Measurements from ENCODE around the gene CCDC180. TPM values are rescaled to one million over a fixed set of nuclear protein-coding genes. Genes with fewer than 3 reads are reported as not detected.
"Not testable (repeated sequence)": the region's sequence is repeated elsewhere in the genome, so short reads cannot be mapped to it uniquely, and the experiment has no call there.

Gene CCDC180
- 1.7 TPM for total RNA-seq
- long read RNA-seq = 0 reads

DNA sequence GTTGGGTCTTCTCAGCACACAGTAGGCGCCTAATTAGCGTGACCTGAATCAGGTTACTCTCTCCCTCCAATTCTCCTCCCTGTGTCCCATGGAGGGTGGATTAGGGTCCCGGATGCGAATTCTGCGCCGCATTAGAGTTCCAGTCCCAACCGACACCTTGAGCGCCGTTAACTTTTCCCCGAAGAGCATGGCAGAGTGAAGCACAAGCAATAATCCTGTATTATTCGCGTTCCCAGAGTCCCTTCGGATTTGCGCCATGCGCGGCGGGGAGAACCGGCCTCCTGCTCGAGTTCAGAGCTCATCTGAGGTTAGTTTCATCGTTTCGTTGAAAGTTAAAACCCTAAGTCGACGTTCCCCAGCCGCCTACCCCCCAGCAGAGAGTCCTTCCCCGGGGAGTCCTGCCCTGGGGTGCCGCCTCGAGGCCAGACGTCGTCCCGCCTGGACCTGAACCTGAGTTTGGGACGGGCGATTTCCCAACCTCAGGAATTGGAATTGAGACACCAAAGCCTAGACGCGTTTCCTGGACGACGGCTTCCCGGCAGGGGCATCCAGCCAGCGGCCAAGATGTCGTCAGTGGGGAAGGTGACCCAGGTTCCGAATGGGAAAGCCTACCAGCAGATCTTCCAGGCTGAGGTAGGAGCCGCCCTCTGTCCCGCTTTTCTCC is at the start of gene CCDC180:
Gene CCDC180 (plus strand): TSS at position 160 of the 664 bp plus-strand sequence. CDS start 405 bp downstream, at position 565.
- ATAC-seq (peak; percentile 31), DNase-seq (ENCODE audit: missing footprints) (no peak)
- intact Hi-C loops (cut with DNase I) = no loop called here

DNA sequence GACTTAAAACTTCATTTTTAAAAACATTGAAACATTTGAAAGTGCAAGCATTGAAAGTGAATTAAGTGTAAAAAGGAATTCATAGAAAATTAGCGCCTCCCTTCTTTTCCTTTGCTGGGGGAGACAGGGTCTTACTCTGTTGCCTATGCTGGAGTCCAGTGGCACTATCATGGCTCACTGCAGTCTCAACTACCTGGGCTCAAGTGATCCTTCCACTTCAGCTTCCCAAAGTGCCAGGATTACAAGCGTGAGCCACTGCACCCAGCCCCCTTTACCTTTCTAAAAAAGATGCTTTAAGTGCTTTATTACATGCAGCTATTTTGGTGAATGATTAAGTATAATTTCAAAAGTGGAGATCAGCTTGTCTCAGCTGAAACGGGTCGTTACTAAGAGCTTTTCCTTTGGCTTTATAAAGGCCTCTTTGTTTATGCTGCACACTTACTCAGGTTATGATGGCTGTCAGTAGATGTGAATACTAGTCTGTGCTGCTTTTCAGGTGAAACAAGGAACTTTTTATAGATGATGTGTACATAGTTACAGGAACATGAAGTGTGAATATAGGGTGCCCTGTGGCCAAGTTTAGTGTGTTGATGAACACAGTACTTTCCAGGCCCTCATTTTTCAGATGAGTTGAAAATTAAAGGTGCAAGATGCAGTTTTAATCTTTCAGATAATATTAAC is 47.5 kb upstream of the CCDC180 start:
- intact Hi-C loops (cut with DNase I); ATAC-seq; DNase-seq (ENCODE audit: missing footprints): not testable (repeated sequence)

DNA sequence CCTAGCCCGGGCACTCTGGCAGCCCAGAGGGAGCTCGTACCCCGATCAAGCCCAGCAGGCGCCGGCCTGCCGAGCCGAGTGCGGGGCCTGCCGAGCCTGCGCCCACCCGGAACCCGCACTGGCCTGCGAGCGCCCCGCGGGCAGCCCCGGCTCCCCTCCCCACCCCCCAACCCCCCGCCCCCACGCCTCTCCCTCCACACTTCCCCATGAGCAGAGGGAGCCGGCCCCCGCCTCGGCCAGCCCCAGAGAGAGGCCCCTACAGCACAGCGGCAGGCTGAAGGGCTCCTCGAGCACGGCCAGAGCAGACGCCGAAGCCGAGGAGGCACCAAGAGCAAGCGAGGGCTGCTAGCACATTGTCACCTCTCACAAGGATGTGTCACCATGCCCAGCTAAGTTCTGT is 36.2 kb upstream of the CCDC180 start:
- intact Hi-C loops (cut with DNase I) = no loop called here
- DNase-seq (ENCODE audit: missing footprints) (no peak), ATAC-seq (no peak)

DNA sequence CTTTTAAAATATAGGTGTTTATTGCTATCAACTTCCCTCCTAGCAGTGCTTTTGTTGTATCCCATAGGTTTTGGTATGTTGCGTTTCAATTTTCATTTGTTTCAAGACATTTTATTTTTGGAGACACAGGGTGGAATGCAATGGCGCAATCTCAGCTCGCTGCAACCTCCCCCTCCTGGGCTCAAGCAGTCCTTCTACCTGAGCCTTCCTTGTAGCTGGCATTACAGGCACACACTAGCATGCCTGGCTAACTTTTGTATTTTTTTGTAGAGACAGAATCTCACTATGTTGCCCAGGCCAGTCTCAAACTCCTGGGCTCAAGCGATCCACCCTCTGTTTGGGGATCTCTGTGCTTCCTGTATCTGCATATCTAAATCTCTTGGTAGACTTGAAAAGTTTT is 35.4 kb upstream of the CCDC180 start:
- DNase-seq (ENCODE audit: missing footprints) (no peak), ATAC-seq (no peak)
- intact Hi-C loops (cut with DNase I) = no loop called here

DNA sequence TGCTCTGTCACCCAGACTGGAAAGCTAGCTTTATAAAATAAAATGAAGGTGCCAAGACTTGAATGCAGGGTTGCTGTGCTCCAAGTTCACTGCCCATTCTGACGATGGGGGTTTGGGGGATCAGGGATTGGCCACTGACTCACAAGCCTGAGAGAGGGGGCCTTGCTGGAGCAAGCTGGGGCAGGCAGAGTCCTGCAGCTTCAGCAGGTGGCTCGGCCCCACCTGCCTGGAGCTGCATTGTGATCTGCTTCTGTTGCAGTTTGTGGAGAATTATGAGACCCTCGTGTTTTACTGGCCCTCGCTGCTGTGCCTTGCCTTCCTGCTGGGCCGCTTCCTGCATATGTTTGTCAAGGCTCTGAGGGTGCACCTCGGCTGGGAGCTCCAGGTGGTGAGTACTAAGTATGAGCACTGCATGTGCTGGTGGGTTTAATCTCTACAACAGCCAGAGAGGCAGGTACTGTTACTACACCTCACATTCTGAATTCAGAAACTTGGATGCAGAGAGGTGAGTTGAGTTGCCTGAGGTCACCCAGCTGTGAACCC is 31.1 kb upstream of the CCDC180 start:
- intact Hi-C loops (cut with DNase I) = no loop called here

DNA sequence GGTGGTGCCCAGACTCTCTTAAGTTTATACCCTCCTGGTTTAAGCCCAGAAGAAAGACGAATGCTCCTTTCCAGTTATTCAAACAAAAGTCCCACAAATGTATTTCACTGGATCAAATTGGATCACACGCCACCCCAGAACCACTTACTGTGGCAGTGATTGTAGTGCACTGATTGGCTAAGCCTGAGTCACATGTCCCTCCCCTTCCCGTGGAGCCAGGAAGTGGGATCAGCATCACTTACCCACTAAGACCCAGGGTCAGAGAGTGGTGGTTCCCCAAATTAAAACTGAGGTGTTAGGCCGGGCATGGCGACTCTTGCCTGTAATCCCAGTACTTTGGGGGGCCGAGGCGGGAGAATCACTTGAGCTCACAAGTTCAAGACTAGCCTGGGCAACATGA is 29.5 kb upstream of the CCDC180 start:
- ATAC-seq (no peak), DNase-seq (ENCODE audit: missing footprints) (no peak)
- intact Hi-C loops (cut with DNase I) = no loop called here

More for the DNA sequence above, 31.1 kb upstream of the CCDC180 start:
- ATAC-seq (no peak), DNase-seq (ENCODE audit: missing footprints) (no peak)

DNA sequence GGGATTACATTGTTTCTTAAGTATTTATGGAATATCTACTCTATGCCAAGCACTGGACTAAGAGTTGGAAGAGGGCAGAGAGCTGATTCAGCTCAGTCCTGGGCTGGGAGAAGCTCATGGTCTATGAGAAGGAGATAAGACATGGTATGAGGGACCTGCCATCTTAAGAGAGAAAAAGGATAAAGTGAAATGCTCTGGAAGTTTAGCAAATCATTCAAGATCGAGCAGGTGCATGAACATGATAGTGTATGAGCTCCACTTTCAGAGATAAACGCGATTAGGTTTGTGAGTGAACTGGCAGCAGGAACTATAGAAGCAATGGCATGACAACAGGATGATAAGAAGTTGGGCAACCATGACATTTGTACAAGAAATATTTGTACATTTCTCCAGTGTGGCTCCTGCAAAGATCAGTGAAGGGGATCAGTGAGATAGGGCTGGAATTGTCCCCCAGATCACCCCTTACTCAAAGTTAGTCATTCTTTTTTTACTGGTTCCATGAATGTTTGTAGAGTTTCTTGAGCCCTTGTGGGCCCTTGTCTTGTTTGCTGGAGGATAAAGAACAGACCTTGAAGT is 26.6 kb upstream of the CCDC180 start:
- DNase-seq (ENCODE audit: missing footprints) (no peak), ATAC-seq (no peak)
- intact Hi-C loops (cut with DNase I) = no loop called here

DNA sequence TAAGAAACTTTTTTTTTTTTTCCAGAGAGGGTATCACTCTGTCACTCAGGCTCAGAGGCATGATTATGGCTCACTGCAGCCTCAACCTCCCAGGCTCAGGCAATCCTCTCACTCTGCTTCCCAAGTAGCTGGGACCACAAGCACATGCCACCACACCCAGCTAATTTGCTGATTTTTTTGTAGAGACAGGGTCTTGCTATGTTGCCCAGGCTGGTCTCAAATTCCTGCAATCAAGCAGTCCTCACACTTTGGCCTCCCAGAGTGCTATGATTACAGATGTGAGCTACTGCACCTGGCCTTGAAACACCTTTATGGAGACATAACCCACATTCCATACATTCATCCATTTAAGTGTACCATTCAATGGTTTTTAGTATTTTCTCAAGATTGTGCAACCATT is 23.7 kb upstream of the CCDC180 start:
- DNase-seq (ENCODE audit: missing footprints) = no peak
- intact Hi-C loops (cut with DNase I) = no loop called here
- ATAC-seq = no peak

DNA sequence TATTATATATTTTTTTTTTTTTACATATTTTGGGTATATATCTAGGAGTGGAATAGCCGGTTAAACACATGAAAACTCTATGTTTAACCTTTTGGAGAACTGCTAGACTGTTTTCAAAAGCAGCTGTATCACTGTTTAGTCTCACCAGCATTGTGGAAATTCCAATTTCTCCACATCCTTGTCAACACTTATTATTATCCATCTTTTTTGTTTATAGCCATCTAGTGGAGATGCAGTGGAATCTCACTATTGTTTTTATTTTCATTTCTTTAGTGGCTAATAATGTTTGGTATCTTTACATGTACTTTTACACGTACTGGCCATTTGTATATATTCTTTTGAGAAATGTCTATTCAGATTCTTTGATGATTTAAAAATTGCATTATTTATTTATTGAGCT is 22.7 kb upstream of the CCDC180 start:
- intact Hi-C loops (cut with DNase I) = no loop called here
- DNase-seq (ENCODE audit: missing footprints) (no peak), ATAC-seq (no peak)

DNA sequence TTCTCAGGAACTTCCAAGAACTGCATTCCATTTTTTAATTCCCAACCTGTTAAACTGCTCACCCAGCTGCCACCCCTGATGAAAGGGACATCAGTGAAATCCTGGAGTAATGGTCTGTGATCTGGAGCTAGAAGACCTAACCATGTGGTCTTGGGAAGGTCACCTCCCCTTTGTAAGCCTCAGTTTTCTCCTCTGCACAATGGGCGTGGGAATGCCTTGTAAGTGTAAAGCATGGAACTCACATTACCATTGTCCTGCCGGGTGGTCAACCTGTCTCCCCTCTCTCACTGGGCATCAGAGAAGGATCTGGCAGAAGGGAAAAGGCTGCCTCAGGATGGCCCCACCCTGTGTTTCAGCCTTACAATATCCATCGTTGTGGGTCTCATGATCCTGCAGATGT is 15.3 kb upstream of the CCDC180 start:
- ATAC-seq (no peak), DNase-seq (ENCODE audit: missing footprints) (no peak)
- intact Hi-C loops (cut with DNase I) = no loop called here

DNA sequence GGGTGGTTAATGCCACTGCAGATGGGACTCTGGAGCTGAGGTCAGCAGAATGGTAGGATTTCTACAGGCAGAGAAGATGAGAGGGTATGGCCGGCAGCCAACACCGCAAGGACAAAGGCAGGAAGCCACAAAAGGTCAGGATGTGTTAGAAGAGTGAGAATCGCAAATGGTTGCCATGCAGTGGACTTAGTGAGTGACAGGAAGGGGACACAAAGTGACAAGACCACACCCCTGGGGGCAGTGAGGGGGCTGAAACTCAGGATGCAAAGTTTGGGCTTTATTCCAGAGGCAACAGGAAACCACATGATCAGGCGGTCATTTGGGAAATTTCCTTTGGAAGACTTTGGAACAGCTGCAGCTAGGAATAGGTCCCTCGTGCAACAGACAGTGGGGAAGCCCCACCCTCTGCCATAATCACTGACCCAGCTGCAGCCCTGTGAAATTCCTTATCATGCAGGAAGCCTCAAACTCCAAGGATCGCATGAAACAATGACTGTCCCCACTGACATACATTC is 14.2 kb upstream of the CCDC180 start:
- peak; percentile 73 for DNase-seq (ENCODE audit: missing footprints)
- intact Hi-C loops (cut with DNase I) = no loop called here
- ATAC-seq = peak; percentile 86

DNA sequence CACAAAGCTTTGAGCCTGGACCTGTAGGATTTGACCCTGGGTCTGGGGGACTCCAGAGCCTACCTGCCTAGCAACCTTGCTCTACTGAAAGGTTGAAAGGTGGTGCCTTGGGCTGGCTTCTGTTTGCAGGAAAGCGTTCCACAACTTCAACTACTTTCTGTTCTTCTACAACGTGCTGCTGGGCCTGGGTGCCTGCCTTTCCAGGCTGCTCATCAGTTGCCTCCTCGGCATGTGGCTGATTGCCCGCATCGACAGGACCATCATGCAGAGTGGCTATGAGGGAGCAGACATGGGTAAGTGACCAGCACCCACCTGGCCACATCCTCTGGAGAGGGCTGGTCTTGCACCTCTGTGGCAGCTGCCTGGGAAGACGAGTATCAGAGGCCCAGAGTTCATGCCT is 13.6 kb upstream of the CCDC180 start:
- intact Hi-C loops (cut with DNase I) = no loop called here
- ATAC-seq = no peak
- DNase-seq (ENCODE audit: missing footprints) = no peak

DNA sequence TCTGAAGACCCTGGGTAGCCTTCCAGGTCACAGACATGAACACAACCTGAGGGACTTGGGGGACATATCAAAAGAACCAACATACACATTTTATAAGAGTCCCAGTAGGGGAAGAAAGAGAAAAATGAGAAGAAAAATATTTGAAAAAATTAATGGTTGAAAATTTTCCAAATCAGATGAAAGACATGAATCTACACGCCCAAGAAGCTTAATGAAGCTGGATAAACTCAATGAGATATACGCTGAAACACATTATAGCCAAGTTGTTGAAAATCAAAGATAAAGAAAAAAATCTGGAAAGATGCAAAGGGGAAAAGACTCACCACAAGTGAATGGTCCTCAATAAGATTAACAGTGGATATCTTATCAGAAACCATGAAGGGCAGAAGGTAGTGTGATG is 9.6 kb upstream of the CCDC180 start:
- DNase-seq (ENCODE audit: missing footprints) (no peak), ATAC-seq (no peak)
- intact Hi-C loops (cut with DNase I) = no loop called here

DNA sequence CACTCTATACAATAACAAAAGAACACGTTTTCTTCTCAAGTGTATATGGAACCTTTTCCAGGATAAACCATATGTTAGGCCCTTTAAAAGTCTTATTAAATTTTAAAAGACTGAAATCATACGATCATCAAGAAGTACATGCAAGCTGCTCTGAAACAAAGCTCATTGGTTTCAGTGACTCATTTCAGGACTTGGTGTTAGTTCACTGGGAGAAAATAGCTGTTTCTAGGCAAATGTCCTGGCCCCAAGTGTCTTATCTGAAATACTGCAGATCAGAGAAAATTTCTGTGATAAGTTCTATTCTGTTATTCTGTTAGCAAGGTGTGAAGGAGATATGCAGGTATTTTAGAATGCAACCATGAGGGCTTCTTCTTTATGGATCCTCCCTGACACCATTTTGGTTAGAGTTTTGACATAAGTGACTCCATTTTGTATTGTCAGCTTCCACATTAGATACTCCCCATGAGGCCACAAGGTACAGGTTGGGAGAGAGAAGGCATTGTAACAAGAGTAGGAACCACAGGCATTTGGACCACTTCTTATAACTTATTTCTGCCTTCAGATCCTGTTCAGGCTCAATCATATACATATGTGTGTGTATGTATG is 7.5 kb upstream of the CCDC180 start:
- intact Hi-C loops (cut with DNase I) = no loop called here
- DNase-seq (ENCODE audit: missing footprints) (no peak), ATAC-seq (no peak)

DNA sequence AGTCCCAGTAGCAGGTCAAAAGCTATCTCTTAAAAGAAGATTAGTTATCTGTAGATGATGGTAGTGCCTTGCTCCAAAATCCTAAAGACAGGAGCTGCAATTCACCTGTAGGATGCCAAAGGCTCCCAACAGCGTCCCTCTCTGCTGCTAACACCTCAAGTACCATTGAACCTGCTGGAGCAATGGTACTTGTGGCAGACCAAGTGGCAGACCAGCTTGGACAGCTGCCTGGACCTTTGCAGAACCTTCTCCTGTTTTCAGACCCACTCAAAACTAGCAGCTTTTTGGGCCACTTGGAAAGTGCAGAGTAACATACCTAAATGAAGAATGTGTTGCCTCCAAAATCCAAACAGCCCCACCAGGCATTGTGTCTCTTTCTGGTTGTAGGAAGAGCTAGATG is 6.9 kb upstream of the CCDC180 start:
- DNase-seq (ENCODE audit: missing footprints) (no peak), ATAC-seq (no peak)
- intact Hi-C loops (cut with DNase I) = no loop called here

DNA sequence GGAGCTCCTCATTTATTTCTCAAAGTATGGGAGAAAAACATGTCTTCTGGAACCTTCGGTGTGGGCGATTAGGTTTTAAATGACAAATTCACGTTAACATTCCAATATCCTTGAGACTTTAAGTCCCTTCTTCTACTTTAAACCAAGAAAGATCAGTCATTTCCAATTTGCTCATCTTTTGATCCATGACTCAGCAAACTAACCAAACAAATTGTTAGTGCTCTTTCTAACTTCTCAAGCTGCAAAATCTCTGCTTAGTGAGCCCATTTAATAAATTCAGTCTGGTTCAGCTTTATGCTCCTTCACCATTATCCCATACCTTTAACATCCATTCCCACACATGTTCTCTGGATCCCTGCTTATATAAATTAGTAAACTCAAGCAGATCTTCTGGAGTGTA is 5.5 kb upstream of the CCDC180 start:
- ATAC-seq = no peak
- intact Hi-C loops (cut with DNase I) = no loop called here

DNA sequence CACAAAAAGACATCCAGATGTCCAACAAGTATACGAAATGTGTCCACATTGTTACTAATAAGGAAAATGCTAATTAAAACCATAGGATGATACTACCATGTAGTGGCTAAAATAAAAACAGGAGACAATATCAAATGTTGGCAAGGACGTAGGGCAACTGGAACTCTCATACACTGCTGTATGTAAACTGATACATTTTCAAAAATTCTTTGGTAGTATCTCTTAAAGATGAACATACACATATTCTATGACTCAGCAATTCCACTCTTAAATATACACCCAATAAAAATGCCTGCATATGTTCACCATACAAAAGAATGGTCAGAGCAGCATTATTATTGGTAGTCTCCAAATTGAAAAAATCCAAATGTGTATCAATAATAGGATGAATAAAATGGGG is 2.9 kb upstream of the CCDC180 start:
- intact Hi-C loops (cut with DNase I) = no loop called here
- DNase-seq (ENCODE audit: missing footprints) (no peak), ATAC-seq (no peak)

More for the DNA sequence above, 5.5 kb upstream of the CCDC180 start:
- no peak for DNase-seq (ENCODE audit: missing footprints)

DNA sequence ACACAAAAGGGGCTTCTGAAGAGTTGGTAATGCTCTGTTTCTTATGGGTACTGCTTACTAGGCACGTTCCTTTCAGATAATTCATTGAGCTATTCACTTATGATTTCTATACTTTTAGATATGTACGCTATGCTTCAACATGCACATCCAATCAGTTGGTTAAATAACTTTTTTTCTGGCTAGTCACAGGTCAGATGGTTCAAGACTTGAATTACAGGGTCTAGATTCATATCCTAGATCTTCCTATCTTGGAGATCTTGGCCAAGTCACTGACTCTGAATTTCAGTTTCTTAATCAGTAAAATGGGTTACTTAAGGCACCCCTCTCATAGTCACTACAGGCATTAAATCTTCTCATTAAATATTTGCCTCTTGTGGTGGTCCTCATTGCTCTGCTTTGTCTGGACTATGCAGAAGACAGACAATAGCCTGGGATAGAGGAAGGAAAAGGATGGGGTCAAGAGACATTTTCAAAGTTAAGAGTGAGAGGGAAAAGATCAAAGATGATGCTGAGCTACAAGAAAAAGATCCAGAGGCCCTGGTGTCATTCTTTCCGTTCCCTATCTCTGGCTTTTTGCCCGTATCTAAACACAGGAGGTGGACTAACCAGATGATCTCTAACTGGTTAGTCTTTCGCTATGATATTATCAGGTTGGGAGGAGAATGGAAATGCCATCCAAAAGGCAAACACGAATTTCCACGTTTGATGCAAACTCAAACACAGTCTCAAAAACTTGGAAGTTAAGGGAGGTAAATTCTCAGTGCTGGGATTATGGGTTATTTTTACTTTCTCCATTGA is 1.8 kb upstream of the CCDC180 start:
- DNase-seq (ENCODE audit: missing footprints) (no peak), ATAC-seq (no peak)
- intact Hi-C loops (cut with DNase I) = no loop called here

DNA sequence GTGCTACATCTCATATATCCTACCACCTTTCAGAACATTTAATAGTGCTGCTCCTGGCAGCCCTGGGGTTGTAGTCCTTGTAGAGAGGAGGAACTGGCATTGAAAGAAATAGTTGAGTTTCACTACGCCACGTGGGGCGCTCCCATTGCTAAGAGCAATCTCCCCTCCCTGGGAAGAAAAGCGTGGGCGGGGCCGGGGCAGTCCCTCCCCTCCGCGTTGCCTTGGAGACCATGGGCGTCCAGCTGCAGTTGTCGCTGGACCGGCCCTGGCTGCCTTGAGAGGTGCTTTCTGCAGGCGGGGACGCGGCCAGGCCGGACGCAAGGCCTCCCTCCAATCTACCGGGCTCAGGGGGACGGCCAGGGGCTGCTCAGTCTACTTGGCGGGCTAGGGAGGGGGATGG is 368 bp upstream of the CCDC180 start:
- DNase-seq (ENCODE audit: missing footprints) (no peak), ATAC-seq (peak; percentile 74)
- intact Hi-C loops (cut with DNase I) = no loop called here

All from Right ventricle myocardium inferior (tissue), 1 donor.